Measurements from ENCODE around the gene CLCN3.

DNA sequence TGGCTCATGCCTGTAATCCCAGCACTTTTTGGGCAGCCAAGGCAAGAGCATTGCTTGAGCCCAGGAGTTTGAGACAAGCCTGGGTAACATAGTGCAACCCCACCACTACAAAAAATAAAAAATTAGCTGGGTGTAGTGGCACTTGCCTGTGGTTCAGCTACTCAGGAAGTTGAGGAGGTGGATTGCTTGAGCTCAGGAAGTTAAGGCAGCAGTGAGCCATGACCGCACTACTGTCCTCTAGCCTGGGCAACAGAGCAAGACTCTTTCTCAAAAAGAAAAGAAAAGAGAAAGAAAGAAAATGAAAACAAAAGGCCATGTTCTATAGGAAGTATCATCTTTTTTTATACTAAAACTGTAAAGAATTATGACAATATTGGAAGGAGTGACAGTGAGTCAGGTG is 46.5 kb upstream of the CLCN3 start:
- no peak for TF ChIP-seq RFX5 (IDR thresholded peaks at IDR 0.05; ENCODE audit: low read depth, low read length)
- no peak for TF ChIP-seq SMC3 (IDR thresholded peaks at IDR 0.05; ENCODE audit: low read depth, low read length)
- TF ChIP-seq POLR2A (IDR thresholded peaks at IDR 0.05; ENCODE audit: low read depth, low read length), result no peak
- TF ChIP-seq RAD21 (IDR thresholded peaks at IDR 0.05; ENCODE audit: low read length), result no peak
- TF ChIP-seq, protein P1, sequence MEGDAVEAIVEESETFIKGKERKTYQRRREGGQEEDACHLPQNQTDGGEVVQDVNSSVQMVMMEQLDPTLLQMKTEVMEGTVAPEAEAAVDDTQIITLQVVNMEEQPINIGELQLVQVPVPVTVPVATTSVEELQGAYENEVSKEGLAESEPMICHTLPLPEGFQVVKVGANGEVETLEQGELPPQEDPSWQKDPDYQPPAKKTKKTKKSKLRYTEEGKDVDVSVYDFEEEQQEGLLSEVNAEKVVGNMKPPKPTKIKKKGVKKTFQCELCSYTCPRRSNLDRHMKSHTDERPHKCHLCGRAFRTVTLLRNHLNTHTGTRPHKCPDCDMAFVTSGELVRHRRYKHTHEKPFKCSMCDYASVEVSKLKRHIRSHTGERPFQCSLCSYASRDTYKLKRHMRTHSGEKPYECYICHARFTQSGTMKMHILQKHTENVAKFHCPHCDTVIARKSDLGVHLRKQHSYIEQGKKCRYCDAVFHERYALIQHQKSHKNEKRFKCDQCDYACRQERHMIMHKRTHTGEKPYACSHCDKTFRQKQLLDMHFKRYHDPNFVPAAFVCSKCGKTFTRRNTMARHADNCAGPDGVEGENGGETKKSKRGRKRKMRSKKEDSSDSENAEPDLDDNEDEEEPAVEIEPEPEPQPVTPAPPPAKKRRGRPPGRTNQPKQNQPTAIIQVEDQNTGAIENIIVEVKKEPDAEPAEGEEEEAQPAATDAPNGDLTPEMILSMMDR (conservative IDR thresholded peaks at IDR 0.05; ENCODE audit: low read depth, low read length), result no peak
- TF ChIP-seq MXI1 (IDR thresholded peaks at IDR 0.05; ENCODE audit: borderline replicate concordance, low read depth, low read length), result no peak
- TF ChIP-seq, protein P2, sequence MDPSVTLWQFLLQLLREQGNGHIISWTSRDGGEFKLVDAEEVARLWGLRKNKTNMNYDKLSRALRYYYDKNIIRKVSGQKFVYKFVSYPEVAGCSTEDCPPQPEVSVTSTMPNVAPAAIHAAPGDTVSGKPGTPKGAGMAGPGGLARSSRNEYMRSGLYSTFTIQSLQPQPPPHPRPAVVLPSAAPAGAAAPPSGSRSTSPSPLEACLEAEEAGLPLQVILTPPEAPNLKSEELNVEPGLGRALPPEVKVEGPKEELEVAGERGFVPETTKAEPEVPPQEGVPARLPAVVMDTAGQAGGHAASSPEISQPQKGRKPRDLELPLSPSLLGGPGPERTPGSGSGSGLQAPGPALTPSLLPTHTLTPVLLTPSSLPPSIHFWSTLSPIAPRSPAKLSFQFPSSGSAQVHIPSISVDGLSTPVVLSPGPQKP (IDR thresholded peaks at IDR 0.05; ENCODE audit: borderline replicate concordance, low read depth, low read length), result no peak
- no peak for TF ChIP-seq MAZ (IDR thresholded peaks at IDR 0.05; ENCODE audit: borderline replicate concordance, low read depth, low read length)
- TF ChIP-seq, protein P3, sequence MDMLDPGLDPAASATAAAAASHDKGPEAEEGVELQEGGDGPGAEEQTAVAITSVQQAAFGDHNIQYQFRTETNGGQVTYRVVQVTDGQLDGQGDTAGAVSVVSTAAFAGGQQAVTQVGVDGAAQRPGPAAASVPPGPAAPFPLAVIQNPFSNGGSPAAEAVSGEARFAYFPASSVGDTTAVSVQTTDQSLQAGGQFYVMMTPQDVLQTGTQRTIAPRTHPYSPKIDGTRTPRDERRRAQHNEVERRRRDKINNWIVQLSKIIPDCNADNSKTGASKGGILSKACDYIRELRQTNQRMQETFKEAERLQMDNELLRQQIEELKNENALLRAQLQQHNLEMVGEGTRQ (IDR thresholded peaks at IDR 0.05; ENCODE audit: low read depth, low read length), result no peak
- TF ChIP-seq MAFK (IDR thresholded peaks at IDR 0.05; ENCODE audit: low read depth, low read length), result no peak
